Measurements from ENCODE around the gene MED12L. TPM values are rescaled to one million over a fixed set of nuclear protein-coding genes. Genes with fewer than 3 reads are reported as not detected.

The MED12L gene
- total and polyA plus RNA-seq, 9 of the 15 experiments (the other 6 are each of a cell fraction or from before 2014, with no cell fraction given): not detected

DNA sequence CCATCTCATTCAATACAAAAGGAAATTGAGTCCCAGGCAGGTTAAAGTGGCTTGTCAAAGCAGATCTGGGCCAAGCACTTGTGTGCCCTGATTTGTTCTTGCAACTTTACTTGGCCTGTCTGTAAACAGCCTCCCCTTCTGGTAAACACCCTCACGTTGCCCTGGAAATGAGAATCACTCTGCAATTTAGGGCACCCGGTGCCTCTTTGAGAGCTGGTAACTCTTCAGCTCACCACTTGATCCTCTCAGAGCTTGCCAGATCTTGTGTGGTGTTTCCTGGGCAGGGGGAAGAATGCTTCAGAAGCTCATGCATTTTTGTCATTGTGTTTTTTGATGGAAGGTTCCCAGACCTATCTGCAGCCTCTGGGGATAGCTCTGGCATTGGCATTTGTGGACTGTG lies 11.3 kb downstream of the MED12L start:
- ATAC-seq: no peak
- Histone ChIP-seq H3K4me1 (replicated peaks in 1 of 2; ENCODE audit: control insufficient read depth in 2 of 2, insufficient read depth in 2 of 2, low read length in 2 of 2) (no peaks in the 10 kb centered on the region; a peak in 1 of 5 replicates), H3K4me2 (ENCODE audit: insufficient read depth, low read length) (no peak overlapping the region), H3K4me3 (no peak overlapping the region), H3K27ac (ENCODE audit: extremely low read depth, low read depth, low read length) (no peak overlapping the region), H3K36me3 (ENCODE audit: control insufficient read depth, insufficient read depth, low read length) (no peaks in the 10 kb centered on the region), H3K79me2 (ENCODE audit: control insufficient read depth, insufficient read depth, low read length) (no peaks in the 10 kb centered on the region), H3K27me3 (ENCODE audit: control insufficient read depth in 2 of 2, insufficient read depth in 2 of 2, low read length in 2 of 2) (peaks cover 0 to 14% of the 10 kb centered on the region in 2 experiments; a peak in 4 of 5 replicates), H3K9me1 (ENCODE audit: control insufficient read depth, insufficient read depth, low read length) (no peaks in the 10 kb centered on the region), H3K9ac (ENCODE audit: insufficient read depth in 1 of 2, low read depth in 2 of 2, low read length in 2 of 2) (no peak overlapping the region), H4K20me1 (replicated peaks; ENCODE audit: control insufficient read depth, insufficient read depth, low read length) (no peaks in the 10 kb centered on the region), H3K9me3 (replicated peaks; ENCODE audit: control insufficient read depth, insufficient read depth, low read depth, low read length) (no peaks in the 10 kb centered on the region), H2AFZ (ENCODE audit: low read depth, low read length) (no peak overlapping the region)
- in situ Hi-C loops (cut with MboI): no loop called here
- intact Hi-C loops (cut with micrococcal nuclease): no loop called here
- no TSS peak for BruUV-seq (replicated peaks)
- no peak for DNase-seq (ENCODE audit: extremely low read depth in 1 of 4, low spot score in 3 of 4)
- 0% methylated on average over 2 of the region's 2 CpGs for WGBS (ENCODE audit: insufficient coverage, low coverage, missing lambda C conversion rate)
- FAIRE-seq: no peak
- ChIA-PET POLR2A (interaction anchor here (0.7 kb wide), 1 partner anchor 117 kb away, joined by 3 read pairs; no protein-coding TSS in a partner anchor), CTCF (ENCODE audit: low intra/inter-chr PET ratio) (no interaction called here)
- TF ChIP-seq NFXL1 (CRISPR knock-in tag; IDR thresholded peaks at IDR 0.05) (no peak), ZKSCAN3 (CRISPR knock-in tag; IDR thresholded peaks at IDR 0.05) (no peak), ZNF124 (CRISPR knock-in tag; IDR thresholded peaks at IDR 0.05) (no peak), PHF20 (IDR thresholded peaks at IDR 0.05; ENCODE audit: partially characterized antibody) (no peak), HDAC3 (IDR thresholded peaks at IDR 0.05; ENCODE audit: borderline replicate concordance, partially characterized antibody) (no peak), CREM (IDR thresholded peaks at IDR 0.05; ENCODE audit: low read depth) (no peak), GATA2 (CRISPR knock-in tag; IDR thresholded peaks at IDR 0.05) (no peak), ZNF217 (CRISPR knock-in tag; IDR thresholded peaks at IDR 0.05) (no peak)
- TF ChIP-seq, protein P1, sequence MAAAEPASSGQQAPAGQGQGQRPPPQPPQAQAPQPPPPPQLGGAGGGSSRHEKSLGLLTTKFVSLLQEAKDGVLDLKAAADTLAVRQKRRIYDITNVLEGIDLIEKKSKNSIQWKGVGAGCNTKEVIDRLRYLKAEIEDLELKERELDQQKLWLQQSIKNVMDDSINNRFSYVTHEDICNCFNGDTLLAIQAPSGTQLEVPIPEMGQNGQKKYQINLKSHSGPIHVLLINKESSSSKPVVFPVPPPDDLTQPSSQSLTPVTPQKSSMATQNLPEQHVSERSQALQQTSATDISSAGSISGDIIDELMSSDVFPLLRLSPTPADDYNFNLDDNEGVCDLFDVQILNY (CRISPR knock-in tag; IDR thresholded peaks at IDR 0.05): no peak
- TF ChIP-seq, protein P2, sequence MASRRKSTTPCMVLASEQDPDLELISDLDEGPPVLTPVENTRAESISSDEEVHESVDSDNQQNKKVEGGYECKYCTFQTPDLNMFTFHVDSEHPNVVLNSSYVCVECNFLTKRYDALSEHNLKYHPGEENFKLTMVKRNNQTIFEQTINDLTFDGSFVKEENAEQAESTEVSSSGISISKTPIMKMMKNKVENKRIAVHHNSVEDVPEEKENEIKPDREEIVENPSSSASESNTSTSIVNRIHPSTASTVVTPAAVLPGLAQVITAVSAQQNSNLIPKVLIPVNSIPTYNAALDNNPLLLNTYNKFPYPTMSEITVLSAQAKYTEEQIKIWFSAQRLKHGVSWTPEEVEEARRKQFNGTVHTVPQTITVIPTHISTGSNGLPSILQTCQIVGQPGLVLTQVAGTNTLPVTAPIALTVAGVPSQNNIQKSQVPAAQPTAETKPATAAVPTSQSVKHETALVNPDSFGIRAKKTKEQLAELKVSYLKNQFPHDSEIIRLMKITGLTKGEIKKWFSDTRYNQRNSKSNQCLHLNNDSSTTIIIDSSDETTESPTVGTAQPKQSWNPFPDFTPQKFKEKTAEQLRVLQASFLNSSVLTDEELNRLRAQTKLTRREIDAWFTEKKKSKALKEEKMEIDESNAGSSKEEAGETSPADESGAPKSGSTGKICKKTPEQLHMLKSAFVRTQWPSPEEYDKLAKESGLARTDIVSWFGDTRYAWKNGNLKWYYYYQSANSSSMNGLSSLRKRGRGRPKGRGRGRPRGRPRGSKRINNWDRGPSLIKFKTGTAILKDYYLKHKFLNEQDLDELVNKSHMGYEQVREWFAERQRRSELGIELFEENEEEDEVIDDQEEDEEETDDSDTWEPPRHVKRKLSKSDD (conservative IDR thresholded peaks at IDR 0.05; ENCODE audit: low read length): no peak
- TF ChIP-seq, protein P3, sequence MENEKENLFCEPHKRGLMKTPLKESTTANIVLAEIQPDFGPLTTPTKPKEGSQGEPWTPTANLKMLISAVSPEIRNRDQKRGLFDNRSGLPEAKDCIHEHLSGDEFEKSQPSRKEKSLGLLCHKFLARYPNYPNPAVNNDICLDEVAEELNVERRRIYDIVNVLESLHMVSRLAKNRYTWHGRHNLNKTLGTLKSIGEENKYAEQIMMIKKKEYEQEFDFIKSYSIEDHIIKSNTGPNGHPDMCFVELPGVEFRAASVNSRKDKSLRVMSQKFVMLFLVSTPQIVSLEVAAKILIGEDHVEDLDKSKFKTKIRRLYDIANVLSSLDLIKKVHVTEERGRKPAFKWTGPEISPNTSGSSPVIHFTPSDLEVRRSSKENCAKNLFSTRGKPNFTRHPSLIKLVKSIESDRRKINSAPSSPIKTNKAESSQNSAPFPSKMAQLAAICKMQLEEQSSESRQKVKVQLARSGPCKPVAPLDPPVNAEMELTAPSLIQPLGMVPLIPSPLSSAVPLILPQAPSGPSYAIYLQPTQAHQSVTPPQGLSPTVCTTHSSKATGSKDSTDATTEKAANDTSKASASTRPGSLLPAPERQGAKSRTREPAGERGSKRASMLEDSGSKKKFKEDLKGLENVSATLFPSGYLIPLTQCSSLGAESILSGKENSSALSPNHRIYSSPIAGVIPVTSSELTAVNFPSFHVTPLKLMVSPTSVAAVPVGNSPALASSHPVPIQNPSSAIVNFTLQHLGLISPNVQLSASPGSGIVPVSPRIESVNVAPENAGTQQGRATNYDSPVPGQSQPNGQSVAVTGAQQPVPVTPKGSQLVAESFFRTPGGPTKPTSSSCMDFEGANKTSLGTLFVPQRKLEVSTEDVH (IDR thresholded peaks at IDR 0.05; ENCODE audit: low read depth, partially characterized antibody): no peak
- TF ChIP-seq, protein P4, sequence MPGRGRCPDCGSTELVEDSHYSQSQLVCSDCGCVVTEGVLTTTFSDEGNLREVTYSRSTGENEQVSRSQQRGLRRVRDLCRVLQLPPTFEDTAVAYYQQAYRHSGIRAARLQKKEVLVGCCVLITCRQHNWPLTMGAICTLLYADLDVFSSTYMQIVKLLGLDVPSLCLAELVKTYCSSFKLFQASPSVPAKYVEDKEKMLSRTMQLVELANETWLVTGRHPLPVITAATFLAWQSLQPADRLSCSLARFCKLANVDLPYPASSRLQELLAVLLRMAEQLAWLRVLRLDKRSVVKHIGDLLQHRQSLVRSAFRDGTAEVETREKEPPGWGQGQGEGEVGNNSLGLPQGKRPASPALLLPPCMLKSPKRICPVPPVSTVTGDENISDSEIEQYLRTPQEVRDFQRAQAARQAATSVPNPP (IDR thresholded peaks at IDR 0.05; ENCODE audit: borderline replicate concordance, insufficient read depth, insufficient read length): no peak

Measured in K562 (cell line).